Fibroblast of lung (primary cell): Measurements from ENCODE around the gene NTN1. TPM values are rescaled to one million over a fixed set of nuclear protein-coding genes. Genes with fewer than 3 reads are reported as not detected.

Experiments used
- DNase-seq, 2 donors: peaks; one replicate each; pipeline versions ENCODE4 v3.0.0 to v3.0.0-alpha.2; 2010; ENCODE audit warnings: low read depth in 2 of 2
- H2AFZ ChIP-seq: 2 replicates; pipeline ENCODE4 v1.5.1; 2012; ENCODE audit warnings: low read length, control low read depth, inconsistent platforms
- H3K27ac ChIP-seq: 2 replicates; pipeline ENCODE4 v1.5.1; 2011; ENCODE audit warnings: low read length, control low read depth; ENCODE audit not compliant: insufficient read depth
- H3K27me3 ChIP-seq: 2 replicates; pipeline ENCODE4 v1.5.1; 2011; ENCODE audit warnings: mild to moderate bottlenecking, low read length; ENCODE audit not compliant: control insufficient read depth, insufficient read depth
- H3K36me3 ChIP-seq: 2 replicates; pipeline ENCODE4 v1.5.1; 2011; ENCODE audit warnings: low read length; ENCODE audit not compliant: control insufficient read depth, insufficient read depth
- H3K4me1 ChIP-seq: 2 replicates; pipeline ENCODE4 v1.5.1; 2011; ENCODE audit warnings: low read length; ENCODE audit not compliant: control insufficient read depth, insufficient read depth; ENCODE audit errors: extremely low read depth
- H3K4me2 ChIP-seq: 2 replicates; pipeline ENCODE4 v1.5.1; 2011; ENCODE audit warnings: low read length, control low read depth; ENCODE audit not compliant: insufficient read depth; ENCODE audit errors: extremely low read depth
- H3K4me3 ChIP-seq, 4 experiments: fragments of 200-600 bp in 1 of 4; sonication (generic) in 1 of 4; replicated peaks in 1 of 4; 2 replicates each; pipeline ENCODE4 v1.5.1; 2011 to 2016; ENCODE audit warnings: low read length in 4 of 4, low read depth in 3 of 4, mild to moderate bottlenecking in 3 of 4, control low read depth in 2 of 4, inconsistent platforms in 1 of 4, mixed read lengths in 1 of 4; ENCODE audit not compliant: insufficient read depth in 1 of 4; ENCODE audit errors: control extremely low read depth in 1 of 4
- H3K79me2 ChIP-seq: 2 replicates; pipeline ENCODE4 v1.5.1; 2012; ENCODE audit warnings: mild to moderate bottlenecking, low read length, inconsistent platforms; ENCODE audit not compliant: control insufficient read depth, insufficient read depth
- H3K9ac ChIP-seq: 2 replicates; pipeline ENCODE4 v1.5.1; 2011; ENCODE audit warnings: mild to moderate bottlenecking, low read length, control low read depth; ENCODE audit not compliant: insufficient read depth
- H3K9me3 ChIP-seq: 2 replicates; pipeline ENCODE4 v1.5.1; 2012; ENCODE audit warnings: low read depth, low read length; ENCODE audit not compliant: control insufficient read depth, insufficient read depth
- H4K20me1 ChIP-seq: 2 replicates; pipeline ENCODE4 v1.5.1; 2011; ENCODE audit warnings: low read length; ENCODE audit not compliant: control insufficient read depth, insufficient read depth; ENCODE audit errors: extremely low read depth
- CTCF ChIP-seq, 2 donors: IDR thresholded peaks in 1 of 2; conservative IDR thresholded peaks in 1 of 2; 1 replicate in 1 of 2; 2 replicates in 1 of 2; pipeline ENCODE4 v1.5.1; 2011 to 2012; ENCODE audit warnings: low read length in 2 of 2, control low read depth in 1 of 2, inconsistent platforms in 1 of 2, low read depth in 1 of 2, mild to moderate bottlenecking in 1 of 2
- EZH2 ChIP-seq: IDR thresholded peaks from 2 replicates; pipeline ENCODE4 v1.5.1; 2012; ENCODE audit warnings: low read length, control low read depth, mild to moderate bottlenecking; ENCODE audit errors: missing control alignments
- polyA plus RNA-seq, 2 donors: library from polyadenylated mRNA; depleted of rRNA in 1 of 2; stranded (reverse) in 1 of 2; unstranded in 1 of 2; fragments of >200 nt; gene quantifications; 2 replicates each; pipeline ENCODE4 v1.2.1, GENCODE V29; 2011 to 2012; ENCODE audit warnings: missing spikeins in 1 of 2
- total RNA-seq: library from RNA; depleted of rRNA; stranded (reverse); fragments of >200 nt; gene quantifications from 2 replicates; pipeline ENCODE4 v1.2.1, GENCODE V29; 2014

Gene NTN1
- total and polyA plus RNA-seq, 2 donors (not counting 1 experiment from before 2014, with no cell fraction given), result 0.17 to 3.1 TPM

- Histone ChIP-seq H3K4me2 (no peak overlapping the region), H3K4me3 (no peak overlapping the region), H3K79me2 (no peaks in the 10 kb centered on the region), H3K36me3 (no peaks in the 10 kb centered on the region), H3K27me3 (no peaks in the 10 kb centered on the region), H3K9ac (no peak overlapping the region), H4K20me1 (no peaks in the 10 kb centered on the region), H3K4me1 (no peaks in the 10 kb centered on the region), H2AFZ (no peak overlapping the region), H3K9me3 (no peaks in the 10 kb centered on the region), H3K27ac (no peak overlapping the region)
- no peak for DNase-seq
- TF ChIP-seq CTCF (conservative IDR thresholded peaks at IDR 0.05 in 1 of 2, IDR thresholded peaks at IDR 0.05 in 1 of 2; ENCODE audit: low read depth in 1 of 2, low read length in 2 of 2), result no peak
- no peak for TF ChIP-seq EZH2
These were observed 59.7 kb downstream of the NTN1 start for GRCh38 chr17:9080983-9081382.

GRCh38 chr17:9086577-9086976 lies 65.3 kb downstream of the NTN1 start:
- TF ChIP-seq EZH2 (no peak), CTCF (conservative IDR thresholded peaks at IDR 0.05 in 1 of 2, IDR thresholded peaks at IDR 0.05 in 1 of 2; ENCODE audit: low read depth in 1 of 2, low read length in 2 of 2) (no peak)
- Histone ChIP-seq H3K79me2 (no peaks in the 10 kb centered on the region), H3K4me3 (no peak overlapping the region), H3K27ac (no peak overlapping the region), H3K27me3 (no peaks in the 10 kb centered on the region), H3K4me1 (no peaks in the 10 kb centered on the region), H3K36me3 (no peaks in the 10 kb centered on the region), H4K20me1 (no peaks in the 10 kb centered on the region), H2AFZ (no peak overlapping the region), H3K9me3 (no peaks in the 10 kb centered on the region), H3K9ac (no peak overlapping the region), H3K4me2 (no peak overlapping the region)
- DNase-seq, result no peak

- Histone ChIP-seq H3K9me3 (no peaks in the 10 kb centered on the region), H3K27ac (no peak overlapping the region), H3K27me3 (no peaks in the 10 kb centered on the region), H2AFZ (no peak overlapping the region), H3K36me3 (no peaks in the 10 kb centered on the region), H3K79me2 (no peaks in the 10 kb centered on the region), H4K20me1 (no peaks in the 10 kb centered on the region), H3K9ac (no peak overlapping the region), H3K4me2 (no peak overlapping the region), H3K4me3 (no peak overlapping the region), H3K4me1 (no peaks in the 10 kb centered on the region)
- DNase-seq, result no peak
- TF ChIP-seq EZH2 (no peak), CTCF (conservative IDR thresholded peaks at IDR 0.05 in 1 of 2, IDR thresholded peaks at IDR 0.05 in 1 of 2; ENCODE audit: low read depth in 1 of 2, low read length in 2 of 2) (no peak)
These were observed 66.6 kb downstream of the NTN1 start for GRCh38 chr17:9087921-9088320.
